K562 (cell line): ENCODE results near the gene PIK3R1. TPM values are rescaled to one million over a fixed set of nuclear protein-coding genes. Genes with fewer than 3 reads are reported as not detected.

Source experiments
- ATAC-seq: fragments of 200-7000 bp; cut with Tn5 transposase; 3 replicates; pipeline ENCODE4 v1.9.1; 2020; ENCODE audit warnings: moderate library complexity
- BruUV-seq: library from RNA; stranded (reverse); fragments of 400-500 nt; replicated peaks from 2 replicates; lab custom pipeline; 2021; lab: Mats Ljungman, UMichigan
- CTCF ChIA-PET: fragments of 300-600 bp; formaldehyde crosslinking; extraction: SDS; loops from one replicate; lab custom pipeline; 2021; ENCODE audit warnings: low intra/inter-chr PET ratio; lab: Yijun Ruan, JAX
- POLR2A ChIA-PET: fragments of 300-600, 350-650 bp; sonication (Branson Sonifier 250); formaldehyde crosslinking; extraction: SDS; loops from one replicate; lab custom pipeline; 2021; ENCODE audit warnings: antibody characterized with exemption, inconsistent platforms; lab: Yijun Ruan, JAX
- DNase-seq, 4 experiments: peaks; one replicate each; pipeline versions ENCODE4 v3.0.0 to v3.0.0-alpha.2; 2011 to 2018; ENCODE audit warnings: low spot score in 3 of 4, mixed read lengths in 3 of 4; ENCODE audit errors: extremely low read depth in 1 of 4
- FAIRE-seq: peaks from 2 replicates; lab custom pipeline; 2011; peaks lifted over from hg19 to GRCh38; lab: Jason Lieb, UNC
- H2AFZ ChIP-seq: 2 replicates; pipeline ENCODE4 v1.6.0; 2011; ENCODE audit warnings: low read depth, low read length, control low read depth, inconsistent platforms
- H3K27ac ChIP-seq: fragments of 200-600 bp; 3 replicates; pipeline ENCODE4 v1.8.0; 2011; ENCODE audit warnings: low read depth, mild to moderate bottlenecking, control low read depth, inconsistent platforms, low read length, moderate library complexity, mixed read lengths; ENCODE audit errors: extremely low read depth
- H3K27me3 ChIP-seq, 2 experiments: fragments of 300-600 bp in 1 of 2; 2 replicates in 1 of 2; 3 replicates in 1 of 2; pipeline versions ENCODE4 v1.6.0 to v1.8.0; 2011; ENCODE audit warnings: inconsistent platforms in 2 of 2, low read length in 2 of 2, mild to moderate bottlenecking in 1 of 2, mixed read lengths in 1 of 2, moderate library complexity in 1 of 2; ENCODE audit not compliant: control insufficient read depth in 2 of 2, insufficient read depth in 2 of 2
- H3K36me3 ChIP-seq: fragments of 300-600 bp; 3 replicates; pipeline ENCODE4 v1.8.0; 2011; ENCODE audit warnings: mild to moderate bottlenecking, low read length, inconsistent platforms; ENCODE audit not compliant: control insufficient read depth, insufficient read depth
- H3K4me1 ChIP-seq, 2 experiments: fragments of 200-600 bp in 1 of 2; replicated peaks in 1 of 2; 2 replicates in 1 of 2; 3 replicates in 1 of 2; pipeline versions ENCODE4 v1.5.1 to v1.8.0; 2011; ENCODE audit warnings: inconsistent platforms in 2 of 2, low read length in 2 of 2, mild to moderate bottlenecking in 1 of 2, mixed read lengths in 1 of 2, moderate library complexity in 1 of 2; ENCODE audit not compliant: control insufficient read depth in 2 of 2, insufficient read depth in 2 of 2
- H3K4me2 ChIP-seq: 2 replicates; pipeline ENCODE4 v1.6.1; 2011; ENCODE audit warnings: low read length, control low read depth, inconsistent platforms, mixed read lengths; ENCODE audit not compliant: insufficient read depth
- H3K4me3 ChIP-seq: fragments of 200-600 bp; sonication (generic), shearing (Covaris generic); 2 replicates; pipeline ENCODE4 v1.5.1; 2016; ENCODE audit warnings: control low read depth, inconsistent platforms
- H3K79me2 ChIP-seq: fragments of 200-600 bp; 3 replicates; pipeline ENCODE4 v1.8.0; 2011; ENCODE audit warnings: low read length, inconsistent platforms; ENCODE audit not compliant: control insufficient read depth, insufficient read depth
- H3K9ac ChIP-seq, 2 experiments: 2 replicates each; pipeline versions ENCODE4 v1.6.0 to v1.6.1; 2011; ENCODE audit warnings: low read depth in 2 of 2, low read length in 2 of 2, control low read depth in 1 of 2, inconsistent platforms in 1 of 2, mild to moderate bottlenecking in 1 of 2, mixed read lengths in 1 of 2; ENCODE audit not compliant: insufficient read depth in 1 of 2
- H3K9me1 ChIP-seq: one replicate; pipeline ENCODE4 v1.6.0; 2011; ENCODE audit warnings: inconsistent platforms, mild to moderate bottlenecking, low read length, moderate library complexity; ENCODE audit not compliant: control insufficient read depth, insufficient read depth
- H3K9me3 ChIP-seq: replicated peaks from 2 replicates; pipeline ENCODE4 v1.5.1; 2011; ENCODE audit warnings: low read depth, low read length, inconsistent platforms; ENCODE audit not compliant: control insufficient read depth, insufficient read depth
- H4K20me1 ChIP-seq: replicated peaks from 2 replicates; pipeline ENCODE4 v1.6.1; 2011; ENCODE audit warnings: low read length, inconsistent platforms, mixed read lengths; ENCODE audit not compliant: control insufficient read depth, insufficient read depth
- ADNP ChIP-seq: fragments of 200-800 bp; sonication (Bioruptor generic); IDR thresholded peaks from 2 replicates; pipeline ENCODE4 v1.6.1; 2016; ENCODE audit warnings: missing genetic modification characterization, missing compliant biosample characterization
- ERF ChIP-seq: fragments of 450-650 bp; formaldehyde crosslinking; IDR thresholded peaks from 2 replicates; pipeline ENCODE4 v1.4.0; 2020; ENCODE audit warnings: mild to moderate bottlenecking, mixed read lengths
- FOXJ2 ChIP-seq: fragments of 200-800 bp; sonication (Bioruptor generic); IDR thresholded peaks from 2 replicates; pipeline ENCODE4 v1.6.1; 2016; ENCODE audit warnings: missing genetic modification characterization, missing compliant biosample characterization
- HDAC3 ChIP-seq: fragments of 450-650 bp; IDR thresholded peaks from 2 replicates; pipeline ENCODE4 v1.6.1; 2018; ENCODE audit warnings: borderline replicate concordance, mild to moderate bottlenecking, moderate library complexity; ENCODE audit not compliant: partially characterized antibody
- HDAC6 ChIP-seq: IDR thresholded peaks from 2 replicates; pipeline ENCODE4 v1.6.1; 2012; ENCODE audit warnings: low read depth, mild to moderate bottlenecking, control low read depth, inconsistent platforms, low read length, moderate library complexity
- ILK ChIP-seq: fragments of 450-650 bp; IDR thresholded peaks from 2 replicates; pipeline ENCODE4 v1.6.1; 2016; ENCODE audit warnings: missing genetic modification characterization, low read depth, mild to moderate bottlenecking, missing compliant biosample characterization, moderate library complexity, borderline replicate concordance
- JUN ChIP-seq, 2 experiments: sonication (generic) in 1 of 2; formaldehyde crosslinking in 1 of 2; IDR thresholded peaks; 2 replicates each; pipeline versions ENCODE4 v1.6.1 to v1.8.0; 2012 to 2022; ENCODE audit warnings: borderline replicate concordance in 2 of 2, mild to moderate bottlenecking in 2 of 2, improper control_type of control experiment in 1 of 2, low read depth in 1 of 2, low read length in 1 of 2, missing genetic modification reagents in 1 of 2
- KDM4B ChIP-seq, 2 experiments: fragments of 450-650 bp in 1 of 2; sonication (generic) in 1 of 2; IDR thresholded peaks; 2 replicates each; pipeline ENCODE4 v1.6.1; 2016 to 2017; ENCODE audit warnings: borderline replicate concordance in 2 of 2, antibody characterized with exemption in 1 of 2, low read depth in 1 of 2, mild to moderate bottlenecking in 1 of 2
- KLF10 ChIP-seq: fragments of 250-450 bp; sonication (Bioruptor Pico); IDR thresholded peaks from 2 replicates; pipeline ENCODE4 v1.6.1; 2021; ENCODE audit warnings: matching md5 sums
- MAFF ChIP-seq: IDR thresholded peaks from 2 replicates; pipeline ENCODE4 v1.6.1; 2012; ENCODE audit warnings: low read length, improper control_type of control experiment
- MTF1 ChIP-seq: fragments of 250-450 bp; sonication (Bioruptor Pico); IDR thresholded peaks from 2 replicates; pipeline ENCODE4 v1.9.0; 2021; ENCODE audit warnings: moderate library complexity, mild to moderate bottlenecking, inconsistent platforms, borderline replicate concordance
- NFE2L1 ChIP-seq: fragments of 450-650 bp; IDR thresholded peaks from 2 replicates; pipeline ENCODE4 v1.6.1; 2016; ENCODE audit warnings: missing genetic modification characterization, low read depth, mild to moderate bottlenecking, missing compliant biosample characterization, moderate library complexity, borderline replicate concordance
- NFXL1 ChIP-seq: fragments of 450-650 bp; formaldehyde crosslinking; IDR thresholded peaks from 2 replicates; pipeline ENCODE4 v1.4.0; 2021; ENCODE audit warnings: mild to moderate bottlenecking
- SOX6 ChIP-seq: fragments of 450-650 bp; IDR thresholded peaks from 2 replicates; pipeline ENCODE4 v1.6.1; 2014; ENCODE audit warnings: mild to moderate bottlenecking
- XRCC4 ChIP-seq: IDR thresholded peaks from one replicate; pipeline ENCODE4 v1.6.1; 2011; ENCODE audit not compliant: insufficient read depth, insufficient read length; ENCODE audit errors: extremely low read depth
- ZNF282 ChIP-seq: sonication (generic); formaldehyde crosslinking; IDR thresholded peaks from 2 replicates; pipeline ENCODE4 v1.8.1; 2023; ENCODE audit warnings: missing genetic modification reagents
- WGBS: fragments of 100-300 bp; shearing (Covaris generic); methylation state at CpG from one replicate; pipeline ENCODE4 v1.1.6; 2016; ENCODE audit warnings: low coverage, mixed read lengths; ENCODE audit not compliant: insufficient coverage; ENCODE audit errors: missing lambda C conversion rate; 5-methylcytosine and 5-hydroxymethylcytosine counted together
- in situ Hi-C: fragments of 300-500 bp; cut with MboI; formaldehyde crosslinking; loops from 4 replicates; pipeline ENCODE4 v1.15.0; 2018; ENCODE audit warnings: inconsistent platforms, mixed read lengths
- intact Hi-C: fragments of 100-400 bp; cut with micrococcal nuclease; formaldehyde crosslinking; loops from 2 replicates; pipeline ENCODE4 v1.14.2; 2022
- polyA plus RNA-seq, 8 experiments: library from polyadenylated mRNA; depleted of rRNA in 4 of 8; stranded (reverse) in 5 of 8; unstranded in 3 of 8; fragments of >200 nt; fragmentation: Nextera tagmentation in 2 of 8; fragmentation: Illumina TruSeq in 1 of 8; extraction: Ambion mirVana in 2 of 8; extraction: Trizol in 1 of 8; gene quantifications; 2 replicates each; pipeline versions ENCODE4 v1.2.1 to v1.2.3, GENCODE V29; 2011 to 2014; ENCODE audit warnings: inconsistent platforms in 1 of 8, missing spikeins in 1 of 8
- total RNA-seq, 7 experiments: library from RNA; depleted of rRNA in 6 of 7; stranded (reverse); fragments of >200 nt in 6 of 7; fragmentation: Illumina TruSeq in 2 of 7; extraction: Trizol in 2 of 7; gene quantifications; 2 replicates each; pipeline versions ENCODE4 v1.2.1 to v1.2.3, GENCODE V29; 2011 to 2021; ENCODE audit warnings: low replicate concordance in 1 of 7
- TF ChIP-seq, protein P1 (sequence below): sonication (generic); formaldehyde crosslinking; IDR thresholded peaks from 2 replicates; pipeline ENCODE4 v1.8.0; 2023; ENCODE audit warnings: mild to moderate bottlenecking, missing genetic modification reagents

Gene PIK3R1
- total and polyA plus RNA-seq, 9 of the 15 experiments (the other 6 are each of a cell fraction or from before 2014, with no cell fraction given) = 1.1 to 9.7 (median 4.8) TPM

DNA sequence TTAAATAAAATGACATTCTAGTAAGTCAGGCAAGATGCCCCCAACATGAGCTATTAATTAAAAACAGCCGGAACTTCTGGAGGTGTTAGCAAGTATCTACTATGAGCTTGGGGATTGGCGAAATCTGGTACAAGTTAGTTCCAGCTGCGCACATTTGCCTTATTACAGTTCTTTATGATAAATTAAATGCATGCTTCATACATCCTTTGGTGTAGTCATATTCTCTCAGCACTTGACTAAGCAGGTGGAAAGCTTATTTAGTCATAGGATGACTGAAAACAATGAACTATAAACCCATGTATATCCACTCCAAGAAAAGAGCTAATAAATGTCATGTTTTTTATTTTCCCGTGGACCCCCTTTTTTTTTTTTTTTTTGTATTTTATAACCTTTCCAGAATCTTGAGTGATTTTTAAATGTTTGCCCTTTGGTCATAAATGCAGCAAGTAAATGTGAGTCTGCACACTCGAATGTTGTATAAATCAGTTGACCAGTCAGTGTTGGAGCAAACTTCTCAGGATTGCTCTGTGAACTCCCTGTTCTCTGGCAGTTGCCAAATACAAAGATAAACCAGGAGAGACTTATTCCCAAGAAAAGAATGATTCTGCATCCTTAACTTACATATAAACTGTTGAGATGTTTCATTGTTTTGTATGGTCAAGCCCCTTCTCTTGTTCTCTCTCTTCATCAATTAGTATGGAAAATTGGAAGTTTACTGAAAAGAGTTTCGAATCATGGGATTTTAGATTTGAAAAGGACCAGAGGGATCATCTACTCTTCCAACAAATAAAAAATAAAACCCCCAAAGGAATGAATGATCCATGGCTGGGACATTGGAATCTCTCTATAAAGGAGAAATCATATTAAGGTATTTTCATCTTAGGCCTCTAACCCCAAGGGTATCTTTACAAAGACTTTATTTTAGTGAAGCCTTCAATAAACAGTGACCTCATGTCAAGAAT lies 38.3 kb downstream of the PIK3R1 start (continued):
- TF ChIP-seq JUN (IDR thresholded peaks at IDR 0.05; ENCODE audit: borderline replicate concordance, low read depth, low read length) (no peak), JUN (CRISPR knock-in tag; IDR thresholded peaks at IDR 0.05; ENCODE audit: borderline replicate concordance) (no peak), HDAC3 (no peak), ILK (no peak), ADNP (tag) (no peak), SOX6 (no peak), XRCC4 (no peak), KLF10 (CRISPR knock-in tag) (no peak), ZNF282 (CRISPR knock-in tag) (no peak)

DNA sequence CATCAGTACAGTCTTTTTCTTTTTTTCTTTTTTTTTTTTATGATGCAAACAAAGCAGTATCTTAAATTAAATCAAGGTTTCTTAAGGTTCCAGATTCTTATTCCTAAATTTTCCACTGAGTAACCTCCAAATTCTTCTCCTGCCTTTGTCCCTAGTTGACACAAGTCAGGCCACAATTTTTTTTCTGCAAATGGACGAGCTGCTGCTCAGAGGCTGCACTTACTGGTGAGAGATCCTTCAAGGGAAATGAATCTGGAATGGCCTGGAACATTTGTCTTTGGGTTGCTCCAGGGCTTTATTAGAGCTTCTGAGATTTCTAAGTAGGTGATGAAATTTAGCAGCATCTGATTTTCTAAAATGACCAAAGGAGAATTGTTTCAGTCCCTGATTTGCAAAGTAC lies 39.3 kb downstream of the PIK3R1 start:
- no TSS peak for BruUV-seq
- DNase-seq = no peak
- no peak overlapping the region for H3K4me2 ChIP-seq
- in situ Hi-C loops = loop anchor here (10.0 kb wide), 1 partner anchor 1010 kb away; no protein-coding TSS in a partner anchor
- 21% methylated on average over 1 of the region's 1 CpG for WGBS
- no peak for FAIRE-seq
- H3K9me3 ChIP-seq = no peaks in the 10 kb centered on the region
- no peaks in the 10 kb centered on the region for H3K4me1 ChIP-seq
- no peaks in the 10 kb centered on the region for H3K36me3 ChIP-seq
- POLR2A ChIA-PET = no interaction called here
- no peaks in the 10 kb centered on the region for H3K79me2 ChIP-seq
- H3K9ac ChIP-seq = no peak overlapping the region
- CTCF ChIA-PET = no interaction called here
- no peak overlapping the region for H3K27ac ChIP-seq
- H4K20me1 ChIP-seq = no peaks in the 10 kb centered on the region
- no peaks in the 10 kb centered on the region for H3K27me3 ChIP-seq
- intact Hi-C loops = loop anchor here (5.0 kb wide), 1 partner anchor 763 kb away; no protein-coding TSS in a partner anchor
- no peak overlapping the region for H3K4me3 ChIP-seq
- H3K9me1 ChIP-seq = no peaks in the 10 kb centered on the region
- no peak overlapping the region for H2AFZ ChIP-seq
- no peak for ATAC-seq
- TF ChIP-seq KDM4B (IDR thresholded peaks at IDR 0.05; ENCODE audit: borderline replicate concordance in 2 of 2, low read depth in 1 of 2) (no peak), NFE2L1 (tag) (no peak), MTF1 (CRISPR knock-in tag) (no peak), NFXL1 (CRISPR knock-in tag) (no peak), FOXJ2 (no peak), MAFF (no peak), HDAC6 (no peak), ERF (CRISPR knock-in tag) (no peak)
- TF ChIP-seq, protein P1, sequence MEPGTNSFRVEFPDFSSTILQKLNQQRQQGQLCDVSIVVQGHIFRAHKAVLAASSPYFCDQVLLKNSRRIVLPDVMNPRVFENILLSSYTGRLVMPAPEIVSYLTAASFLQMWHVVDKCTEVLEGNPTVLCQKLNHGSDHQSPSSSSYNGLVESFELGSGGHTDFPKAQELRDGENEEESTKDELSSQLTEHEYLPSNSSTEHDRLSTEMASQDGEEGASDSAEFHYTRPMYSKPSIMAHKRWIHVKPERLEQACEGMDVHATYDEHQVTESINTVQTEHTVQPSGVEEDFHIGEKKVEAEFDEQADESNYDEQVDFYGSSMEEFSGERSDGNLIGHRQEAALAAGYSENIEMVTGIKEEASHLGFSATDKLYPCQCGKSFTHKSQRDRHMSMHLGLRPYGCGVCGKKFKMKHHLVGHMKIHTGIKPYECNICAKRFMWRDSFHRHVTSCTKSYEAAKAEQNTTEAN = no peak
